IPS-11a (cell line): ENCODE data around the gene TLR10.

ENCODE experiments used
- H3K4me3 ChIP-seq: one replicate; pipeline ENCODE4 v1.5.1; 2013; ENCODE audit warnings: low read depth, low read length, control low read depth

TLR10 gene

DNA sequence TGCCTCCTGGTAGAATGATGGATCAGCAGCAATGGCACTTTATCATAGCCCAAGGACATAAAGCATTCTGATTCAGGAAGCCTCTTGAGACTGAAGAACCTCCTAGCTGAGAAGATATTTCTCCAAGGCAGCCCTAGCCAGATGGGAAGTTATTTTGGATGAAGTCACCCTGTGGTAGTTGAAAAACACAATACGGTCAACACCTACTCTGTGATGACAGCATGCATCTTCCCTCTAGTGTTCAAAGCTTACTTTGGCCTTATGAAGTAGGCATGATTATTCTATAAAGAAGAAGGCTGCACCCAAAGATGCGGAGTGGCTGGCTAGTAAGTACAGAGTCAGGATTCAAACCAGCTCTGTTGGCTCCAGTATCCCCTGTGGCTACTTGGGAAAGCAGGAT lies 47.9 kb downstream of the TLR10 start:
- H3K4me3 ChIP-seq: no peak overlapping the region

DNA sequence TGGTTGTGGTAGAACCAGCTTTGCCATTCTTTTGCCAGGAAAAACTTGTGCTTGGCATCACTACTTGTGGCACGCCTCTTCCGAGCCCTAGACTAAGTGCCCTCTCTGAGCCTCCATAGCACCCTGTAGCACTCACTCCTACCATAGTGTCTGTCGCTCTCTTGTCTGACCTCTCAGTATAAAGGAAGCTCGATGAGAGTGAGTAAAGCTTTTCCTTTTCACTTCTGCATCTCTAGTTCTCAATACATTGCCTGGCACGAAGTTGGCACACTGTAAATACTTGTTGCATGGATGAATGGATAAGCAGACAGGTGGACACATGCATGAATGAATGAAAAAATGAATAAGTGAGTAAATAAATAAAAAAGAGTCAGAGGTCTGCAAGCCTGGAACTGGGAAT lies 48.3 kb downstream of the TLR10 start:
- no peak overlapping the region for H3K4me3 ChIP-seq

DNA sequence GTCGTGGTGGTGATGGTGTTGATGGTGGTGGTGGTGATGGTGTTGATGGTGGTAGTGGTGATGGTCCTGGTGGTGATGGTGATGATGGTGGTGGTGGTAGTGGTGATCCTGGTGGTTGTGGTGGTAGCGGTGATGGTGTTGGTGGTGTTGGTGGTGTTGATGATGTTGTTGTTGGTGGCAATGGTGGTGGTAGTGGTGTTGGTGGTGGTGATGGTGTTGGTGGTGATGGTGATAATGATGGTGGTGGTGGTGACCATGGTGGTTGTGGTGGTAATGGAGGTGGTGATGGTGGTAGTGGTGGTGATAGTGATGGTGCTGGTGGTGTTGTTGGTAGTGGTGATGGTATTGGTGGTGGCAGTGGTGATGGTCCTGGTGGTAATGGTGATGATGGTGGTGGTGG lies 49.1 kb downstream of the TLR10 start:
- no peak overlapping the region for H3K4me3 ChIP-seq

DNA sequence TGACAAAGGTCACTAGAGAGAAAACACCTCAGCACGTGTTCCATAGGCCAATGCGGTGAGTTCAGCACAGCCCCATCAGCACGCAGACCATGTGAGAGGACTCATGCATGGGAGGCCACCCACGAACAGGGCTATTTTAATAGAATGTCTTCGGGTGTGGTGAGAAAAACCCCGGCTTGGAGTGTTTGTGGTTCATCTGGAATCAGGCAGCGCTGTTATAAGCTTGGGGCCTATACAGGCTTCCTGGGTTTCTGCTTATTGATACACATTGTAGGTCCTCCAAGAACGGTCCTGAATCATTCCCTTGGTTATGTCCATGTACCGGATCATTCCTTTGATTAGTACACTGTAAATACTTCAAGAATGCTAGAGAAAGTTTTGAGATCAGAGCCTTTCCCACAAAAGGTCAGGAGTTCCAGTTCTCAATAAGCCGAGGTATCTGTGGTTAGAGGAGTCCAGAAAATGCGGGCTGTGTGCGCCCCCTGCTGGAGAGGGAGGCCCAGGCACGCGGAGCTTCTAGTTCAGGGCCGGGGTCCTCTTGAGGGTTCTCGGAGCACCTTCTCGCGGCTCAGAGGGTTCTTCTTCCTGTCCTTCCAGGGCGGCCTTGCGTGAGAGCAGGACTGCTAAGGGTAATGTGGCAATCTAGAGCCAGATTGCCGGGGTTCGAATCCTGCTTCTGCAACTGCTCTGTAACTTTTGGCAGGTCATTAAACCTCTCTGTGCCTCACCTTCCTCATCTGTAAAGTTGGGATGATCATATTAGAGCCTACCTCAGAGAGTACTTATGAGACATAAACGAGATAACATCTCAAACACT lies 51.8 kb downstream of the TLR10 start:
- H3K4me3 ChIP-seq: no peak overlapping the region

DNA sequence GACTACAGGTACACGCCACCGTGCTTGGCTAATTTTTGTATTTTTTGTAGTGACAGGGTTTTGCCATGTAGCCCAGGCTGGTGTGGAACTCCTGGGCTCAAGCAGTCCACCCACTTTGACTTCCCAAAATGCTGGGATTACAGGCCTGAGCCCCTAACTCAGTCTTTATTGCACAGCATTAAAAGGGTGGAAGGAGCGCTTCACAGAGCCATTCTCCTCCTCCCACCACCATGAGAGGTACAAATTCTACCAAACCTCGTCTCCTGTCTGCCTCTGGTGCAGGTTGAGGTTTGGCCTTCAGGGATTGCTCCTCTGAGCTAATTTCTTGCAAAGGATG lies 52.3 kb downstream of the TLR10 start:
- H3K4me3 ChIP-seq: no peak overlapping the region

DNA sequence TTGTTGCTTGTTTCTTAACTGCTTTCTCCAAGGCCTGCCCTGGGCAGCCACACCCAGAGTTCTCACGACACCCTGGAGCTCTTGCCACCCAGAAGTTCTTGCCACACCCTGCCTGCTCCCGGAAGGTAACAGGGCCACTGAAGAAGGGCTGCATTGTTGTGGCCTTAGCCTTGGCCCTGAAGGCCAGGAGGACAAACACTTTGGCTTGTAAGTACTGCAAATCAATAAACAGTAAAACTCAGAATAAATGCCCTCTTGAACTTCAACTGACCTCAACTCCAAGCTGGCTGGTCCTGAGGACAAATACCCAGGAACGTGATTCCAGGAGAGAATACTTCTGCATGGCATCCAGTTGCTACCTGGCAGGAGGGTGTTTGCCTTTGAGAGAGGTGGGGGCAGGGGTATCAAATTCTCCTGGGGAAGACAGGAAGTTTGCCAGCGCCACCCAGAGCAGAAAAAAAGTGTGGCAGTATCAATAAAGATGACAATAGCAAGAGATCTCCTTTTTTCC lies 54.1 kb downstream of the TLR10 start:
- no peak overlapping the region for H3K4me3 ChIP-seq

DNA sequence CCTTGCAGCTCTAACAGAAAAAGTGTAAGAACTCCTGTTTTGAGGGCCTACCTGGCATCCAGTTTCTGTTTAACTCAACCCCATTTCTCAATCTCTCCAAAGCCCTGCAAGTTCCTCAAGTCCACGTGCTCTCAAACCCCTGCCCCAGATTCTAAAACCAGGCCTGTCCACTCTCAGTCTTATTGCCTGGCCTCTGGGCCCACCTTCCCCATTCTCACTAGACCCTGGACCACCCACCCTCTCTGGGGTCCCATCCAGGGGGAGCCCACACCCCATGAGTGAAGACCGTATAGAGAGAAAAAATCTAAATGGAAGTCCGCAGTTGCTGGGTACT lies 58.3 kb downstream of the TLR10 start:
- no peak overlapping the region for H3K4me3 ChIP-seq

DNA sequence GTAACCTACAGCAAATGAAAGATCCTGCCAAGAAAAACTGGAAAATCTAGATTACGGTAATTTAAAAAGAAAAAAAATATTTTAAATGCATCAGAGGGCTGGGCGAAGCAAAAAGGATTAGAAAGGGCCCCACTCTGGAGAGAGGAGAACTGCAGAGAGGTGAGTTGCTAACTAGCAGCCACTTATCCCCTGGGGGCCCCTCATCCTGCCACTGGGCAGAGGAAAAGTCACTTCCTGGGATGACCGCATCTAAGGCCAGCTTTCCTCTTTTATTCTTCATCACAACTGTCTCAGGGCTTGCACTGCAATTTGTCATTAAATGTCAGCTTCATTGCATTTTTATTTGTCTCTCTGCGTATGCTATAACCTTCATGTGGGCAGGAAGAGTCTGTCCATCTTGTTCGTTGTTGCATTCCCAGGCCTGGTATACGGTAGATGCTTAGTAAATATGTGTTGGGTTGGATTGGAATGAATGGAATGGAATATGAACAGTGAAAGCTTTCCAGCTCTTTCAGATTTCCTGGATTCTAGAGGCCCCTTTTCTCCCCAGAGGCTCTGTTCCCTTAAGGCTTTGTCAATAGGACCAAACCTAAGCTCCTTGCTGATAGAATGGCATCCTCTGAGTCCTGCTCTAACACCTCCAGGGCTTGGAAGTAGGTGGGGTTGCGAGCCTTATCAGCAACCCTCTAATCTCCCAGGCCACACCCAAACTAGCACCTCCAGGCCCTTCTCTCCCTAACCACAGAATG lies 58.9 kb downstream of the TLR10 start:
- H3K4me3 ChIP-seq: no peak overlapping the region

DNA sequence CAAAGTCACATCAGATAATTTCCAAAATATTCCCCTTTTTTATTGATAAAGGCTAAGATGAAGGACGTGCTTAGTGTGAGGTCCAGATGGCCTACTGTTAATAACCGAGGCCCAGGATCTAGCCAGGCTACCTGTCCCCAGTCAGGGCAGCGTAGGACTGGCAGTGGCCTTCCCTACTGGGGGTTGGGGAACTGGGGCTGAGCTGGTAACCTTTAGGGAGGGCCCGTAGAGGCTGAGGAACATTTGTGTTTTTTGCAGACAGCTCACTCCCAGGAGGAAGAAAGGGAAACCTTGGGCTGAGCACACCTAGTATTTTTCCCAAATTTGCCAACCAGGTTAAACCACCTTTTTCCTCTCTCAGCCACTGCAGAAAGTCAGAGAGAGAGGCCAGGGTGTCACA lies 59.7 kb downstream of the TLR10 start:
- H3K4me3 ChIP-seq: no peak overlapping the region
